ENCODE measurements around the gene DDX52.

DDX52 gene

DNA sequence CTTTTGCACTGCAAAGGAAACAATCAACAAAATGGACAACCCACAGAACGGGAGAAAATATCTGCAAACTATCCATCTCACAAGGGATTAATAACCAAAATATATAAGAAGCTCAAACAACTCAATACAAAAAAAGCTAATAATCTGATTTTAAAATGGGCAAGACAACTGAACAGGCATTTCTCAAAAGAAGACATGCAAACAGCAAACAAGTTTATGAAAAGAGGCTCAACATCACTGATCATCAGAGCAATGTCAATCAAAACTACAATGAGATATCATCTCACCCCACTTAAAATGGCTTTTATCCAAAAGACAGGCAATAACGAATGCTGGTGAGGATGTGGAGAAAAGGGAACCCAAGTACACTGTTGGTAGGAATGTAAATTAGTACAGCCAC, 68.8 kb downstream of the DDX52 start:
- DNase-seq, result no peak

DNA sequence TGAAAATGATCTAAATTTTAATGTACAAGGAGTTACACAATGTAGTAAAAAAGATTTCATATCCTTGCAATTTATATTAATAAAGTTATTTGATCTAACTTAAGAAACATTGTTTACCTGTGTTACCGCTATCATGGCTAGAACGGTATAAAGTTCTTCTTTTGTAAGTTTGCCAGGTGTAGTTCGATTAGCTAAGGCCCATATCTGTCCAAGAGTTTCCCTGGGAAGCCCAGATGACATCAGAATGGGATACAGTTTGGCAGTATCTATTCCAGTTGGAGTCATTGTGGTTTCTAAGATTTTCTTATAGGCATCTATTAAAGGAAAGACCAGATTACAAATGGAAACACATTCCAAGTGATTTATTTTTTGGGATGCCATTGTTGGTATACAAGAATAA, 71.6 kb downstream of the DDX52 start:
- no peak for DNase-seq

- peak; percentile 27 for DNase-seq
These were observed 72.6 kb downstream of the DDX52 start for GRCh38 chr17:37570527-37571093.

DNA sequence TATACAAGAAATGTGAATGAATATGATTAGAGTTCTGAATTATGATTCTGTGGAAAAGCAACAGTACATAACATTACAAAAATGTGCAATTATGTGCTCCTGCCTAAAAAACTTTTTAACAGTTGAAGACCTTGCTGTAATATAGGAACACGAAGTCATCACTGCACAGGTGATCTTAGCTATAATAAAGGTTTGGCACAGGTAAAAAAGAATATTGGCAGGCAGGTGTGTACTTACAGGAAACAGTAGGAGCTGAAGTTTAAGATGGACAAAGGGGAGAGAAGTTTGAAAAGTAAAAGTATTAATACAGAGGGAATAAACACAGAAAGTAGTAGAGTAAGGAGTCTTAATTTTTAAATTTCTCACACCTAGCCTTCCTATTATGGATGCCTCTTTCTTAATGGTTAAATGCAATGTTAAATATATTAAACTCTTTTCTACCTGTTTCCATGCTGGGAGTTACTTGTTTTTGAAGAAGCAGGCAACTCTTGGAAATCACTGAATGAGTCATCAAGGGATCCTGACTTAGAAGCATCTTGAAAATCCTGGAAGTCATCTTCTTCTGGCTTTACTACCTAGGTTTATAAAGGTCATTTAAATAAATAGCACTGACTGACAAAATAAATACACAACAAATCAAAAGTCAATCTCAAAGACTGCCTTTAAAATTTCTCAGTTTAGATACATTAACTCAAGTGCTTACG, 74.7 kb downstream of the DDX52 start:
- DNase-seq, result no peak

DNA sequence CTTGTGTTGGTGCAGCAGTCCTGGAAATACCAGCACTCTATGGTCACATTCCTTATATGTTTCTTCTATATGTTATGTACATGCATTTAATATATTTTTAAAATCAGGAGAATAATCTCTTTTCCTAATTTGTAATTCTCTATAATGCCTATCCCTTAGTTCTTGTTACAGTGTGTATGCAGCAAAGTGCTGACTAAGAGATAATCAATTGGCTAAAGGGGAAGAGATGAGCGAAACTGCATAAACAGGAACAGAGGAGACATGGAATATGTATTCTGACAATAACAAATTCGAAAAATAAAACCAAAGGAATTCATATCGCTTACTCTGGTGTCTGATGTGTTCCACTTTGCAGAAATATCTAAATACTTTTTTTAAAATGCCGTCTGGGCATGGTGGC, 75.7 kb downstream of the DDX52 start:
- no peak for DNase-seq

DNA sequence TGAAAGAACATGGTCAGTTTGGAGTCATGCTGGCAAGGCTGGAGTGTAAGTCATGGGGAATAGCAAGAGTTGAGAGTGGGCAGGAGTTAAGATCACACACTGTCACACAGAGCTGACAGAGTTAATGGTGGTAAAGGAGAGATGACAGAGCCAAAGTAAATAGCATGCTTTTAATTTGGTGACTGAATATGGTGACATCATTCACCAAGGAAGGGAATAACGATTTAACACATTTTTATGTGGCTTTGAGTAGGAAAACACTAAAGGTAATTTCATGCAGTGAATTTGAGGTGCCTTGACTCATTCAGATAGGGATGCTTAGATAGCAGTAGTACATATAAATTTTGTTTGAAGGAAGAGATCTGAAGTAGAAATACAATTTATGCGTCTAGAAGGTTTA, 76.1 kb downstream of the DDX52 start:
- no peak for DNase-seq

- no peak for DNase-seq
These were observed 79.0 kb downstream of the DDX52 start for GRCh38 chr17:37564252-37564651.

DNA sequence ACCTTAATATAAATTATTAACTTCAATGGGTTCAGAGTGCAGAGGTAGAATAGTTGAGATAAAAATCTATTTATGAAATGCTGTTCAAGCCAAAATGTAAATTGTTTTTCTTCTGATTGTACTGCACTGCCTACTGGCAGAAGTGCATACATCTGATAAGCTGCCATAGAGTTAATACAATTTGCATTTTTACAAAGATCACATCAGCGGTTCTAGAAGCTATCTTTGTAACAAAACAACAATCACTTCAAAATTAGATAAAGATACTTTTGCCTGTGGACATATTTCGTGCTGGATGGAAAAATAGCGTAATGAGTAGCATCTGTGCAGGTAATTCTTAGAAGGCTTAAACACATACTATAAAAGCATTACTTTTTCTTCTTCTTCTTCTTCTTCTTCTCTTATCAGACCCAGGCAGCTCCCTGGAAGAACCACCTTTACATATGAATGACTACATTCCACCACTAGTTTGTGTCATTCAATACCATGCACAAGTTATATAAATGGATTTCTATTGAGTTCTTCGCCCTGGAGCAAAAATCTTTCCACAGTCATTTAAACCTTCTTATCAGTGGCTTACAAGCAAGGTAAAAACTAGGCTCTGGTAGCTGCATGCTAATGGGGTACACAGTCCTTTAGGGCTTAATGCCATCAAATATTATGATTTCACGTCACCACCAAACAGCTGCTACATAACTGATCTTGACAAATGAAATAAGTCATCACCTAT, 81.1 kb downstream of the DDX52 start:
- DNase-seq, result no peak

All from activated CD8-positive, alpha-beta memory T cell treated with anti-CD3 and anti-CD28 coated beads, Interleukin-2, amount 50 U/mL, for 4 hours (primary cell).